OCI-LY1 (cell line): ENCODE measurements around the gene ASZ1.
"Not testable (repeated sequence)": the region's sequence is repeated elsewhere in the genome, so short reads cannot be mapped to it uniquely, and the experiment has no call there.

Source experiments
- H2AFZ ChIP-seq: fragments of 200-600 bp; sonication (generic), shearing (Covaris generic); 2 replicates; pipeline ENCODE4 v1.6.0; 2014; ENCODE audit warnings: antibody characterized with exemption, mild to moderate bottlenecking, low read length
- H3F3A ChIP-seq: fragments of 200-600 bp; sonication (generic), shearing (Covaris generic); 2 replicates; pipeline ENCODE4 v1.6.0; 2014; ENCODE audit warnings: mild to moderate bottlenecking, antibody characterized with exemption, low read length, moderate library complexity; ENCODE audit not compliant: insufficient read depth
- H3K27ac ChIP-seq: fragments of 200-600 bp; sonication (generic); 2 replicates; pipeline ENCODE4 v1.5.1; 2014; ENCODE audit warnings: low read length, mixed run types, mild to moderate bottlenecking, low read depth; ENCODE audit not compliant: poor library complexity, severe bottlenecking
- H3K27me3 ChIP-seq: fragments of 200-600 bp; sonication (generic); 2 replicates; pipeline ENCODE4 v1.6.0; 2014; ENCODE audit warnings: antibody characterized with exemption, mild to moderate bottlenecking, low read length, moderate library complexity; ENCODE audit not compliant: insufficient read depth
- H3K36me3 ChIP-seq: fragments of 200-600 bp; sonication (generic); 2 replicates; pipeline ENCODE4 v1.6.1; 2014; ENCODE audit warnings: mild to moderate bottlenecking, antibody characterized with exemption, low read length, moderate library complexity, mixed read lengths; ENCODE audit not compliant: insufficient read depth
- H3K4me1 ChIP-seq: fragments of 200-600 bp; sonication (generic); 2 replicates; pipeline ENCODE4 v1.5.1; 2014; ENCODE audit warnings: mild to moderate bottlenecking, low read length, moderate library complexity; ENCODE audit not compliant: insufficient read depth, severe bottlenecking
- H3K4me2 ChIP-seq: fragments of 200-600 bp; sonication (generic), shearing (Covaris generic); 2 replicates; pipeline ENCODE4 v1.6.1; 2014; ENCODE audit warnings: low read length
- H3K4me3 ChIP-seq: fragments of 200-600 bp; sonication (generic); 2 replicates; pipeline ENCODE4 v1.5.1; 2014; ENCODE audit warnings: low read length, low read depth, mild to moderate bottlenecking, mixed read lengths; ENCODE audit not compliant: poor library complexity, severe bottlenecking
- H3K79me2 ChIP-seq: fragments of 200-600 bp; shearing (Covaris generic); 2 replicates; pipeline ENCODE4 v1.6.1; 2016; ENCODE audit warnings: mixed run types, low read length, mixed read lengths; ENCODE audit not compliant: insufficient read depth
- H3K9ac ChIP-seq: fragments of 200-600 bp; sonication (generic), shearing (Covaris generic); 2 replicates; pipeline ENCODE4 v1.6.1; 2014; ENCODE audit warnings: mild to moderate bottlenecking, low read length, mixed read lengths
- H3K9me2 ChIP-seq: fragments of 200-600 bp; sonication (generic), shearing (Covaris generic); 2 replicates; pipeline ENCODE4 v1.6.1; 2014; ENCODE audit warnings: low read depth, mild to moderate bottlenecking, low read length, mixed read lengths
- H3K9me3 ChIP-seq: fragments of 200-600 bp; shearing (Covaris generic); 2 replicates; pipeline ENCODE4 v1.6.1; 2014; ENCODE audit warnings: low read length, mixed read lengths
- H4K20me1 ChIP-seq: fragments of 200-600 bp; sonication (generic), shearing (Covaris generic); 2 replicates; pipeline ENCODE4 v1.6.0; 2016; ENCODE audit warnings: mild to moderate bottlenecking, low read length; ENCODE audit not compliant: insufficient read depth
- EZH2 ChIP-seq: fragments of 200-600 bp; sonication (generic), shearing (Covaris generic); IDR thresholded peaks from 2 replicates; pipeline ENCODE4 v1.8.0; 2017; ENCODE audit warnings: borderline replicate concordance, mixed run types, mild to moderate bottlenecking, antibody characterized with exemption, low read length, moderate library complexity, mixed read lengths
- TF ChIP-seq, protein P1 (sequence below): fragments of 200-600 bp; sonication (generic), shearing (Covaris generic); IDR thresholded peaks from 2 replicates; pipeline ENCODE4 v1.5.1; 2017; ENCODE audit warnings: mild to moderate bottlenecking, antibody characterized with exemption, low read length, moderate library complexity, mixed read lengths

The ASZ1 gene

DNA sequence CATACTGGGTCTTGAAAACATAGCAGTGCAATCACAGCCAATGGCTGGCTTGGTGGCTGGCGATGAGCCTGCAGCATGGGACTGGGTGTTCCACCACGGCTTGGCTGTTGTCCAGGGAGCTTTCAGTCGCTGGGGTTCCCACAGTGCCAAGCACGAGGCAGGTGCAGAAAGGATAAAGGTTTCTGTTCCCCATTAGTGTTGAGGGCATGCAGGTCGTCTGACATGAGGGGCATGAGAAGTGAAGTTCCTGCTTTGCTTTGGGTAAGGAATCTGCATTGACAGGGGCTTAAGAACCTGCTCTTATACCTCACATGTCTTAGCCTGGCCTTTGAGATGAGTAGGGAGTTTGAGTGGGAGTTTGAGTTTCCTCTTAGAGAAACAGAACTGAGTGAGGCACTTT, 43.5 kb upstream of the ASZ1 start:
- Histone ChIP-seq H3K4me2 (no peak overlapping the region), H3K36me3 (no peaks in the 10 kb centered on the region), H3K27me3 (no peaks in the 10 kb centered on the region), H2AFZ (no peak overlapping the region), H3K79me2 (no peaks in the 10 kb centered on the region), H3F3A (no peaks in the 10 kb centered on the region), H3K9me3 (no peaks in the 10 kb centered on the region), H3K9me2 (no peaks in the 10 kb centered on the region), H3K27ac (no peak overlapping the region), H3K4me1 (no peaks in the 10 kb centered on the region), H3K9ac (no peak overlapping the region), H3K4me3 (no peak overlapping the region), H4K20me1 (no peaks in the 10 kb centered on the region)
- TF ChIP-seq, protein P1, sequence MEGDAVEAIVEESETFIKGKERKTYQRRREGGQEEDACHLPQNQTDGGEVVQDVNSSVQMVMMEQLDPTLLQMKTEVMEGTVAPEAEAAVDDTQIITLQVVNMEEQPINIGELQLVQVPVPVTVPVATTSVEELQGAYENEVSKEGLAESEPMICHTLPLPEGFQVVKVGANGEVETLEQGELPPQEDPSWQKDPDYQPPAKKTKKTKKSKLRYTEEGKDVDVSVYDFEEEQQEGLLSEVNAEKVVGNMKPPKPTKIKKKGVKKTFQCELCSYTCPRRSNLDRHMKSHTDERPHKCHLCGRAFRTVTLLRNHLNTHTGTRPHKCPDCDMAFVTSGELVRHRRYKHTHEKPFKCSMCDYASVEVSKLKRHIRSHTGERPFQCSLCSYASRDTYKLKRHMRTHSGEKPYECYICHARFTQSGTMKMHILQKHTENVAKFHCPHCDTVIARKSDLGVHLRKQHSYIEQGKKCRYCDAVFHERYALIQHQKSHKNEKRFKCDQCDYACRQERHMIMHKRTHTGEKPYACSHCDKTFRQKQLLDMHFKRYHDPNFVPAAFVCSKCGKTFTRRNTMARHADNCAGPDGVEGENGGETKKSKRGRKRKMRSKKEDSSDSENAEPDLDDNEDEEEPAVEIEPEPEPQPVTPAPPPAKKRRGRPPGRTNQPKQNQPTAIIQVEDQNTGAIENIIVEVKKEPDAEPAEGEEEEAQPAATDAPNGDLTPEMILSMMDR: no peak
- TF ChIP-seq EZH2: no peak

DNA sequence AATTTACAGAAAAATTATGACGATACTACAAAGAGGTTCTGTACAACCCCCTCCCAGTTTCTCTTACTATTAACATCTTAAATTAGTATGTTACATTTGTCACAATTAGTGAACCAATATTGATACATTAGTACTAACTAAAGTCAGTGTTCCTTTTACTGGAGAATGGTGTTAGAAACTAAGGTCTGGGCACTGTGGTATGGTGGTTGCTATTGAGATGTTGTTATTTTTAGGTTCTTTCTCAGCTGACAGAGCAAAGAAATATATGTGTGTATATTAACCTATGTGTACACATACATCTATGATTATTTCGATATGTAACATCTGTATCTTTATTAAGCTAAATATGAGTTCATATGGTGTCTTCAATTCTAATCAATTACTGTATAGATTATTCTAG, 40.9 kb upstream of the ASZ1 start:
- Histone ChIP-seq H3F3A (no peaks in the 10 kb centered on the region), H3K4me1 (no peaks in the 10 kb centered on the region), H3K27me3 (no peaks in the 10 kb centered on the region), H3K9ac (no peak overlapping the region), H3K9me3 (no peaks in the 10 kb centered on the region), H3K27ac (no peak overlapping the region), H3K9me2 (no peaks in the 10 kb centered on the region), H3K4me2 (no peak overlapping the region), H3K79me2 (no peaks in the 10 kb centered on the region), H4K20me1 (no peaks in the 10 kb centered on the region), H3K36me3 (no peaks in the 10 kb centered on the region), H2AFZ (no peak overlapping the region), H3K4me3 (no peak overlapping the region)
- TF ChIP-seq, protein P1: no peak
- TF ChIP-seq EZH2: no peak

DNA sequence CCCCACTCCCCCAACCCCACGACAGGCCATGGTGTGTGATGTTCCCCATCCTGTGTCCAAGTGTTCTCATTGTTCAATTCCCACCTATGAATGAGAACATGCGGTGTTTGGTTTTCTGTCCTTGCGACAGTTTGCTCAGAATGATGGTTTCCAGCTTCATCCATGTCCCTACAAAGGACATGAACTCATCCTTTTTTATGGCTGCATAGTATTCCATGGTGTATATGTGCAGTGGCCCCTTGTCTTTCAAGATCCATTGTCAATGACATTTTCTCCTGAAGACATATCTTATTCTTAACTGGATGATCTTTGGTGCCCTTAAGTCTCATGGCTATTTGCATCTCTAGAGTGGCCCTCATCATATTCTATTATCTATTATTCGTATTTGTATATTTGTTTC, 33.5 kb upstream of the ASZ1 start:
- H3K9me2 ChIP-seq, H2AFZ ChIP-seq: not testable (repeated sequence)

DNA sequence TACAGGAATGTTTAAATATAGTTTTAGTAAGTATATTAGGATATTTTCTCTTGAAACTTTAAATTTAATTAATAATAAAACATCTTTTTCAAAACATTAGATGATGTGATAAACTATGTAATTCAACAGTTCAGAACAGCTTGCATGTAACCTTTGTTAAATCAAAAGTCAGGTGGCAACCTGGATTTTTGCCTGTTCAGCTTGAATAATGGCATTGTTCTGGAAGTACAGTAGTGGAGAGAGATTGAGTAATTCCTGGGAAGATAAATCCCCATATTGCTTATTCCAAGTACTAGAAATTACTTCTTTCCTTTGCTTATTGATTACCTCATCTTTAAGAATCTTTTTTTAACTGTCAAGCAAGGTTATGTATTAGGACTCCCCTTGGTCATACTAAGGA, 32.4 kb upstream of the ASZ1 start:
- Histone ChIP-seq H2AFZ (no peak overlapping the region), H3K4me1 (no peaks in the 10 kb centered on the region)

More for the DNA sequence above, 33.5 kb upstream of the ASZ1 start:
- H3K4me1 ChIP-seq, H3K27me3 ChIP-seq, H3K4me3 ChIP-seq, H3K36me3 ChIP-seq, H3K9me3 ChIP-seq, H4K20me1 ChIP-seq, H3K9ac ChIP-seq, H3K79me2 ChIP-seq, H3K4me2 ChIP-seq, H3K27ac ChIP-seq, H3F3A ChIP-seq: not testable (repeated sequence)

More for the DNA sequence above, 32.4 kb upstream of the ASZ1 start:
- Histone ChIP-seq H3F3A (no peaks in the 10 kb centered on the region), H3K4me3 (no peak overlapping the region), H3K27me3 (no peaks in the 10 kb centered on the region), H3K9me2 (no peaks in the 10 kb centered on the region), H3K4me2 (no peak overlapping the region), H3K27ac (no peak overlapping the region), H3K36me3 (no peaks in the 10 kb centered on the region), H3K9ac (no peak overlapping the region), H4K20me1 (no peaks in the 10 kb centered on the region), H3K9me3 (no peaks in the 10 kb centered on the region), H3K79me2 (no peaks in the 10 kb centered on the region)
- TF ChIP-seq EZH2: no peak
- TF ChIP-seq, protein P1: no peak
